Loucy (cell line): ENCODE measurements around the gene CASP9.
"Not testable (repeated sequence)": the region's sequence is repeated elsewhere in the genome, so short reads cannot be mapped to it uniquely, and the experiment has no call there.

Experiments
- EZH2phosphoT487 ChIP-seq: fragments of 200-600 bp; IDR thresholded peaks from 2 replicates; pipeline ENCODE4 v1.6.1; 2018; ENCODE audit warnings: antibody characterized with exemption, mild to moderate bottlenecking, moderate library complexity, borderline replicate concordance
- TF ChIP-seq, protein P1 (sequence below): fragments of 200-600 bp; sonication (generic); conservative IDR thresholded peaks from 2 replicates; pipeline ENCODE4 v1.5.1; 2014; ENCODE audit warnings: mild to moderate bottlenecking, antibody characterized with exemption, low read length

DNA sequence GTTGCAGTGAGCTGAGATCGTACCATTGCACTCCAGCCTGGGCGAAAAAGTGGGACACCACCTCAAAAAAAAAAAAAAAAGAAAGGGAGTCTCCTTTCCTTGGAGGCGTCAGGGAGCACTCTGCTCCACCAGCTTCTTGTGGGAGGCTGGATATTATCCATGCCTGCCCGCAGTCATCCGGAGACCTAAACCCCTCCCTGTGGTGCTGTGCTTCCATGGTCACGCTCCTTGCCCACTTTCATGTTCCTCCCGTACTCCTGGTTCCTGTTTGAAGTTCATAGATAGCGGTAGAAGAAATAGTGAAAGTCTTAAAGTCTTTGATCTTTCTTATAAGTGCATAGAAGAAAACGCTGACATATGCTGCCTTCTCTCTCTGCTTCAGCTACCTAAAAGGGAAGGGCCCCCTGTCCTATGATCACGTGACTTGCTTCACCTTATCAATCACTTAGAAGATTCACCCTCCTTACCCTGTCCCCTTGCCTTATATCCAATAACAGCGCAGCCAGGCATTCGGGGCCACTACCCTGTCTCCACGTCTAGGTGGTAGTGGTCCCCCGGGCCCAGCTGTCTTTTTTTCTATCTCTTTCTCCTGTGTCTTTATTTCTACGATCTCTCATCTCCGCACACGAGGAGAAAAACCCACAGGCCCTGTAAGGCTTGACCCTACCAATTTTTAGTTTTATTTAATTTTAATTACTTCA lies 2.7 kb downstream of the CASP9 start:
- TF ChIP-seq, protein P1, sequence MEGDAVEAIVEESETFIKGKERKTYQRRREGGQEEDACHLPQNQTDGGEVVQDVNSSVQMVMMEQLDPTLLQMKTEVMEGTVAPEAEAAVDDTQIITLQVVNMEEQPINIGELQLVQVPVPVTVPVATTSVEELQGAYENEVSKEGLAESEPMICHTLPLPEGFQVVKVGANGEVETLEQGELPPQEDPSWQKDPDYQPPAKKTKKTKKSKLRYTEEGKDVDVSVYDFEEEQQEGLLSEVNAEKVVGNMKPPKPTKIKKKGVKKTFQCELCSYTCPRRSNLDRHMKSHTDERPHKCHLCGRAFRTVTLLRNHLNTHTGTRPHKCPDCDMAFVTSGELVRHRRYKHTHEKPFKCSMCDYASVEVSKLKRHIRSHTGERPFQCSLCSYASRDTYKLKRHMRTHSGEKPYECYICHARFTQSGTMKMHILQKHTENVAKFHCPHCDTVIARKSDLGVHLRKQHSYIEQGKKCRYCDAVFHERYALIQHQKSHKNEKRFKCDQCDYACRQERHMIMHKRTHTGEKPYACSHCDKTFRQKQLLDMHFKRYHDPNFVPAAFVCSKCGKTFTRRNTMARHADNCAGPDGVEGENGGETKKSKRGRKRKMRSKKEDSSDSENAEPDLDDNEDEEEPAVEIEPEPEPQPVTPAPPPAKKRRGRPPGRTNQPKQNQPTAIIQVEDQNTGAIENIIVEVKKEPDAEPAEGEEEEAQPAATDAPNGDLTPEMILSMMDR, result not testable (repeated sequence)
- TF ChIP-seq EZH2phosphoT487, result not testable (repeated sequence)
